DMS79 (cell line): Measurements from ENCODE around the gene UGT1A8.

Experiments used
- DNase-seq: peaks from one replicate; lab custom pipeline; 2025; lab: John Stamatoyannopoulos, UW

UGT1A8 gene

GRCh38 chr2:233801357-233802131 lies 184.1 kb downstream of the UGT1A8 start:
- DNase-seq: no peak

DNA sequence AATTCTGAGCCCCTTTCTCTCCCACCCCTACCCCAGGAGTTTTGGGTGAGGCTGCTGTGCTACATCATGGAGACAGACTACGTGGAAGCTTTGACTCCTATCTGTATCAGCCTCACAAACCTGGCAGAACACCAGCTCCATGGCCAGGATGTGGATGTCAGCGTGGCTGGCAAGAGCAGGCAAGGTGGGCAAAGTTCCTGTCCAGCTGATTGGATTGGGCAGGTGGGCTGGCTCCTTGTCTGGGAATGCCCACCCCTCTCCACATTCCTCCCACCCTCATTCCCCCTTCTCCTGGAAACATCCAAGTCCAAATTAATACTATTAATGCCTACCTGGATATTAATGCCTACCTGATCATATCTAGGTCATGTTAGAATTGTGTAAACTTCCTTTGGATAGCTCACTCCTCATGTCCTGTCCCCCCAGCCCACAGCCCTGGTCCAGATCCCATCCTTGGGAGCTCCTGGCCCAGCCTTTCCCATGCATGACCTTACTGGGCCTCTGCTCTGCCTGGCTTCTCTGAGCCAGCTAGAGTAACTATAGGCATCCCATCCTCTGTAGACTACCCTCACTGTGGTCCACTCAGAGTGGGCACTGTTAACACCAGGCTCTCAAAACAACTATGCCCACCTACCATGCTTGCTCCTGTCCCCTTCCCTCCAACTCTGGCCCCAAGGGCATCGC lies 184.8 kb downstream of the UGT1A8 start:
- DNase-seq: no peak

DNA sequence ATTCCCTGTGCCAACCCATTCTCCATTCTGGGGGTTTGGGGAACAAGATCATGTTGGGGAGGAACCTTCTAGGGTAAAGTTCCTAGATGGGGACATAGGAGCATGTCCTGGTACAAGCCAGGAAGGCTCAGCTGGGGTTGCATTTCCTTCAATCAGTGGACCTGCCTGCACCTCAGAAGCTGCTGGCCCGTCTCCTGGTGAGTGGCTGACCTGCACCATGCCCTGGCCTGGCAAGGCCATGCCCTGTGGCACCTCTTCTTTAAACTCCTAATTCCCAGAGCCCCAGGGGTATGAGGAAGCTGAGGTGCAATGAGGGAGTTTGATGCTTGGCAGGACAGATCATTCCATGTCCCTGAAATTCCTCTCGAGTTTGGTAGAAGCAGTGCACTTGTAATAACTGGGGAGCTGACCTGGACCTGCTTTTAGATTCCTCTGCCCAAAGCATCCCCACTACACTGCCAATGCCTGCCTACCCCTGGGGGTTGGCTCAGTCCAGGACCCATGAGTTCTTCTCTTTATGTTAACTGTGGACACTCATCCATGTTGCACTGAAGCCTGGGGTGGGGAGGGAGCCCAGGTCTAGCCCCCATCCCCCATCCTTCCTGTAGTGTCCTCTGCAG lies 186.0 kb downstream of the UGT1A8 start:
- DNase-seq: no peak

DNA sequence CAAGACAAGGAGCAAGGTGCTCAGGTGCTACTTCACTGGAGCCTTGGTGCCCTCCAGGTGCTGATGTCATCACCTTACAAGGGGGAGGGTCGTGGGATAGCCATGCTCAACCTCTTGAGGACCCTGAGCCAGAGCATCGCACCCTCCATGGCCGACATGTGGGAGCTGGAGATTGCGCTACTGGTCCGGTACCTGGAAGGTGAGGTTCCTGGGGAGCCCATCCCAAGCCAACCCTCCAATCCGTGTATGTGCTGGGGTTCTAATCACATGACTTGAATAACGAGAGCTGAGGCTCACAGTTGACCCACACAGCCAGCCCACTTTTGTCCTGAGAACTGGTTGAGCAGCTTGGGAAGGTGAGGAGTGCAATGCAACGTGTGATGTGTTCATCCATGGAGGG lies 186.6 kb downstream of the UGT1A8 start:
- no peak for DNase-seq

GRCh38 chr2:233807215-233807865 lies 189.9 kb downstream of the UGT1A8 start:
- no peak for DNase-seq

GRCh38 chr2:233807966-233808935 lies 190.8 kb downstream of the UGT1A8 start:
- DNase-seq: no peak

DNA sequence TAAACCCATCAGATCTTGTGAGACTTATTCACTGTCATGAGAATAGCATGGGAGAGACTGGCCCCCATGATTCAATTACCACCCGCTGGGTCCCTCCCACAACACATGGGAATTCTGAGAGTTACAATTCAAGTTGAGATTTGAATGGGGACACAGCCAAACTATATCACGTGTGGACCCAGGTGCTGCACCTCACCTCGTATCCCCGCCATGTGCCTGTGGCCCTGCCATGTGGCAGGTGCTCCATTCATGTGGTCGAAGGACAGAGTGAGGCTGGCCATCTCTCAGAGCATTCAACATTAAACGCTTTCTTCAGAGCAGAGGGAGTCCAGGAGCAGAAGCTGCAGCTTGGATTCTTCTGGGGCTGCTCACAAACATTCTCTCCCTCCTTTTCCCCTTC lies 193.0 kb downstream of the UGT1A8 start:
- no peak for DNase-seq

DNA sequence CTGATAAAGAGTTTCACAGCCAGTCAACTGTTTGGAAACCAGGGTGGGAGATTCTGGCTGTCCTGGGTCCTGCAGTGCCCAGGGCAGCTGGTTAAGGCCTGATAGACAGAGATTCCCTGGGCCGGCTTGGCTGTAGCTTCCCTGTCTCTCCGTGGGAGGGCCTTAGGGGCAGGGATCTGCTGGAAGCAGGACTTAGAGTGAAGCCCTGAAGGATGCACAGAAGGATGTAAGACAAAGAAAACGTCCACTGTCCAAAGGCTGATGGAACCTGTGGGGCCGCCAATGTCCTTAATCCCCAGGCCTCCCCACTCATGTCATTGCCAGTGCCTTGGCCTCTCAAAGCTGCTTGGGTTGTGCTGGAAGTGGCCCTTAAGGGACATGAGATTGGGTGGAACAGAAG lies 193.7 kb downstream of the UGT1A8 start:
- DNase-seq: no peak

DNA sequence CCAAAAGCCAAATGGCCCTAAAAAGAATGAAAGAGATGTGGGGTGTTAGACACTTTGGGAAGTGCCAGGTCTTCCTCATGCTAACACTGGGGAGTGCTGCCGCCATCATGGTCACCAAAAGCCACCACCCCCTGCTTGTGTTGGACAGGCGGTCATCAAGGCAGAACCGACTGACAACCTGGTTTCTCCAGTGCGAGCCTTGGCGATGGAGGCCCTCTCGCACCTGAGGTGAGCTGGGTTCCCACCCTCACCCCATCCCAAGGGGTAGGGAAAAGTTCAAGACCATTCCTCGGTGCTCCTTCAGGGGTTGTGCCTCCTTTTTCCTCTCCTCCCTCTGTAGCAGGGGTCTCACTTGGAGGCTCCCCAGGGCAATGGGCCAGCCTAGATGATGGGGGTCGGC lies 194.3 kb downstream of the UGT1A8 start:
- DNase-seq: no peak

GRCh38 chr2:233813236-233814055 lies 196.0 kb downstream of the UGT1A8 start:
- DNase-seq: no peak

DNA sequence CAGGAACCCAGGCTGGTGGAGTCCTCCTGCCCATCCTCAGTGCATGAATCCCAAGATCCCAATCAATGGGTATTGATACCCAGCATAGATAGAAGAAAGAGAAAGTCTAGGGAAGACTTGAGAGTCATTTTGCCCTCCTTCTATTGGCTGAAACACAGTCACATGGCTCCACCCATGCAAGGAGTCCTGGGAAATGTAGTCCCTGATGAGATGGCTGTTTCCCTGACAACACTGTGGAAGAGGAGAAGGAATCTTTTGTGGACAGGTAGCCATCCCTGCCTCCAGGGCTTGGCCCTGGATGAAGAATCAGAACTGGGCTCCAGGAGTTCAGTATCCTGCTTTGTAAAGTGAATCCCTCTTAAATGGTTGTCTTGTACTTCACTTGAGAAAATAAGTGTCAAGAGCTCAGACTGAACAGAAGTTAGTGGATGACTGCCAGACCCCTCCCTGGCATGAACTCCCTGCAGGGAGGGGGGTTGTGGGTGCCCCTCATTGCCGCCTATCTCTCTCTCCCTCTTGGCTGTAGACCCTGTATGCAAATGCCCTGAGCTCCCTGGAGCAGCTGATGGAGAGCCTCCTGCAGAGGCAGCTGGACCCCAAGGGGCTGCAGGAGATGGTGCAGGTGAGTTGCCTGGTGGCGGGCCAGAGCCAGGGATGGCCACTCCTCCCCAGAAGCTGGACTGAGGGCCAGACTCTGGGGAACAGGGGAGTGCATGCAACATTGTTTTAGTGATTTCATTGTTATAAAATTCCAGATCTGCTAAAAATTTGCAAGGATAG lies 196.8 kb downstream of the UGT1A8 start:
- no peak for DNase-seq

GRCh38 chr2:233815861-233816260 lies 198.4 kb downstream of the UGT1A8 start:
- no peak for DNase-seq

DNA sequence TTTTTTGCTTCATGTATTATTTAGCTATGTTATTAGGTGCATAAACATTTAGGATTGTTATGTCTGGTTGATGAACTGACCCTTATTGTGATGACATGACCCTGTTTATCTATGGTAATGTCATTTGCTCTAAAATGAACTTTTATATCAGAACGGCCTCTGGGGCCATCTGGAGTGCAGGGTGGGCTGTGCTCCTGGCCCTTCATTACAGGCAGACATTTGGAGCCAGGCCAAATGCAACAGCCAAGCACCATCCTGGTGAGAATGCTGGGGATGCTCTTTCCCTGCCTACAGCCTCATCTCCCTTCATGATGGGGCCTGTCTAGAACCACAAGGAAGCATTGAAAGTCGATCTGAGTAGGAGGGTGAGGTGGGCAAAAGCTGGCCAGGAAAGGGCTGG lies 198.9 kb downstream of the UGT1A8 start:
- DNase-seq: no peak

- no peak for DNase-seq
Measured at GRCh38 chr2:233816771-233817170, 199.3 kb downstream of the UGT1A8 start.

DNA sequence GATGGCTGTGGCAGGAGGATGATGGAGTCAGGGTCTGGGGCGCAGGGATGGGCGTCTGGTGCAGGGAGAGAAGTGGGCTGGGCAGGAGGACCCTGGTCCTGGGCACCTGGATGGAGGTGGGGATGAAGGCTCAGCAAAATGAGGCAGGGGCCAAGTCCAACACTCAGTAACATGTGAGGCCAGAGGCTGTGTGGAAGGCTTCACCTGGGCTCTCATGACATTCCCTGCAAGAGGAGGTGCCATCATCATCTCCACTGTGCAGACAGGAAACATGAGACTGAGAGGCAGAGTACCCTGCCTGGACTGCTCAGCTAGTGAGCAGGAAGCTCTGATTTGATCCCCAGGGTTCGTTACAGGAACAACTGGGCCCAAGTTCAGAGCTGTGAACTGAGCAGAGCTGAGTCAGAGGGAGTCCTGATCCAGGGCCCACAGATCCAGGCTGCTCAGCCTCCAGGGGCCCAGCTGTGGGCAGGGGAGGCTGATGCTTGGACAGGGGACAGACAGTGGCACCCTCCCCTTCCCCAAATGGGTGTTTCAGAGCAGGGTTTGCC lies 200.0 kb downstream of the UGT1A8 start:
- DNase-seq: no peak

DNA sequence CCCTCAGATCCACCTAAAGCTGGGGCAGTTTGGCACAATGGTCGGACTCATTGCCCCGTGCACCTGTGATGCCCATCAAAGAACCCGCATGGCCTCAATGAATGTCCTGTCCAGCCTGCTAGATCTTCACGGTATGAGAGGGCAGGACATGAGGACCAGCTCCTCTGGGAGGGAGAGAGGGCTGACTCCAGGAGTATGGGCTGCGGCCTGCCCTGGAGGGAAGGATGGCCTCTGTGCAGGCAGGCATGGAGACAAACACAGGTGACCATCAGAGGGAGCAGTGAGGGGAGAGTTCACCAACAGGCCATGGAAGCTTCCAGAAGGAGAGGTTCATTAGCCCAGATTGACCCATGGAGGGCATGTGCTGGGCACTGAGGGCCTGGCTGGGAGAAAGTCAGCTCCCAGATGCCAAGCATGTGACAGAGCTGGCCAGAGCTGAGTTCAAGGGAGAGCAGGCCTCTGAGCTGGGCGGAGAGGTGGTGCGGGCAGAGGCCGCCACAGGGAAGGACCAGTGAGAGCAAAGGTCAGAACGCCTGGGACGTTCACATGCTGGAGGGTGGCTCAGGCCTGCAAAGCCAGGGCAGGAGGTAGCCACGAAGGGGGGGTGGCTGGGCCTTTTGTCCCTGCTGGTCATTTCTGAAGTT lies 200.7 kb downstream of the UGT1A8 start:
- no peak for DNase-seq

DNA sequence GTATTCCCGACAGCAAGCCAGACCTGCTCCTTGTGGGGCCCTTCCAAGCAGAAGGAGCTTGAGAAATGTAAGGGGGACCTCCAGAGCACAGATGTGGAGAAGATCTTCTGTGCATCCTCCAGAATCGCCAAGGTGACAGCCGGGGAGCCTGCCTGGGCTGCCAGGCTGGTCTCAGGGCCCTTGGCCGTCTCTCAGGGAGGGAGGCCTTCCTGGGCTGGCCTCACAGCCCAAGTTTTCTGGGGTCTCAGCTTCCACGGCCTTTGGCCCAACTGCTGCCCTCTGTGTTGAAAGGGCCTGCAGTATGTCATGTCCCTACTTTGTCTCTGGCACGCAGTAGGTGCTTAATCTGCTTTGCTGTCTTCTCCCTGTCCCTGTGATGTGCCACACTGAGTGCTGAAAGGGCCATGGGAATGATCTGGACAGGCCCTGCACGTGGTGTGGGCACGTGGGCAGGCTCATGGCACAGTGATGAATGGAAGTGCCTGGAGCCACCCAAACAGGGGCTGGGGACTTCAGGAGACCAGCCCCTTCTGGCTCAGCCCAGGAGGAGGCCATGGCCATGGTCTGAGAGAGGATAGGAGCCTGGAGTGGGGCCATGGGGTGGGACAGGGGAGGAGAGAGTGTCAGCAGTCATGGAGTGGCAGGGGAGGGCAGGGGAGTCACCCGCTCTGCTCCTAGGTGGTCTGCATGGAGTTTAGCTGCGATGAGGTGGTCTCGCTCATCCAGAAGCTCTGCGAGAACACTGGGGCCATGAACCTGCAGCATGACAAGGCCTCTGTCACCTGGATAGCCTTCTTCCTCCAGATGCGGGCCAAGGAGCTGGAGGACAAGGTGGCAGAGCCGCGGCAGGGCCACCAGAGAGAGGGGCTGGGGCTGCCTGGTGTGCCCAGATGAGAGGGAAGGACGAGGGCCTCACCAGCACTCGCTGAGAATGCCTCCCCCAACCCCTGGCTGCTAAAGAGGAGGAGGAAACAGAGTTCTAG lies 201.5 kb downstream of the UGT1A8 start:
- DNase-seq: no peak
